Measurements from ENCODE around the gene TMEM267. TPM values are rescaled to one million over a fixed set of nuclear protein-coding genes. Genes with fewer than 3 reads are reported as not detected.
"Not testable (repeated sequence)": the region's sequence is repeated elsewhere in the genome, so short reads cannot be mapped to it uniquely, and the experiment has no call there.

Gene TMEM267
- 16.5 and 19.0 TPM in 2 replicates for total RNA-seq (2014; rRNA removed; shearing (Covaris generic))

GRCh38 chr5:43483298-43484105 lies at the start of gene TMEM267:
Gene TMEM267, minus strand, starts transcription at chr5:43483865. Its CDS starts 29,896 bp downstream, at chr5:43453969.
- Histone ChIP-seq H3K27me3 (replicated peaks) (no peaks in the 10 kb centered on the region), H3K36me3 (peaks cover 7% of the 10 kb centered on the region), H3K4me1 (replicated peaks) (peaks cover 13% of the 10 kb centered on the region), H3K4me3 (peak within 1 kb of the TSS; percentile 77), H3K9me3 (replicated peaks) (no peaks in the 10 kb centered on the region), H3K27ac (peak within 1 kb of the TSS; percentile 87)
- DNase-seq (ENCODE audit: low read depth in 1 of 2, low spot score in 2 of 2): peak; percentile 90 to 92

- Histone ChIP-seq H3K36me3 (peaks cover 84% of the 10 kb centered on the region), H3K27me3 (replicated peaks) (no peaks in the 10 kb centered on the region), H3K4me1 (replicated peaks) (no peaks in the 10 kb centered on the region), H3K27ac (no peak overlapping the region), H3K9me3 (replicated peaks) (no peaks in the 10 kb centered on the region), H3K4me3 (no peak overlapping the region)
- DNase-seq (ENCODE audit: low read depth in 1 of 2, low spot score in 2 of 2): no peak
Measured at GRCh38 chr5:43530648-43531047, 47.0 kb upstream of the TMEM267 start.

- no peaks in the 10 kb centered on the region for H3K27me3 ChIP-seq (replicated peaks)
- H3K4me1 ChIP-seq (replicated peaks): no peaks in the 10 kb centered on the region
- no peak overlapping the region for H3K4me3 ChIP-seq
- peaks cover 25% of the 10 kb centered on the region for H3K36me3 ChIP-seq
- H3K27ac ChIP-seq: no peak overlapping the region
- no peak for DNase-seq (ENCODE audit: low read depth in 1 of 2, low spot score in 2 of 2)
- no peaks in the 10 kb centered on the region for H3K9me3 ChIP-seq (replicated peaks)
Measured at GRCh38 chr5:43523662-43524072, 40.0 kb upstream of the TMEM267 start.

GRCh38 chr5:43520615-43521014 lies 37.0 kb upstream of the TMEM267 start:
- Histone ChIP-seq H3K36me3 (peaks cover 7% of the 10 kb centered on the region), H3K27me3 (replicated peaks) (no peaks in the 10 kb centered on the region), H3K4me1 (replicated peaks) (peaks cover 3% of the 10 kb centered on the region), H3K9me3 (replicated peaks) (no peaks in the 10 kb centered on the region), H3K4me3 (no peak overlapping the region), H3K27ac (no peak overlapping the region)
- DNase-seq (ENCODE audit: low read depth in 1 of 2, low spot score in 2 of 2): no peak

- Histone ChIP-seq H3K9me3 (replicated peaks) (no peaks in the 10 kb centered on the region), H3K36me3 (no peaks in the 10 kb centered on the region), H3K4me1 (replicated peaks) (peaks cover 12% of the 10 kb centered on the region), H3K27ac (peak overlapping the region; percentile 95), H3K4me3 (peak overlapping the region; percentile 52), H3K27me3 (replicated peaks) (no peaks in the 10 kb centered on the region)
- DNase-seq (ENCODE audit: low read depth in 1 of 2, low spot score in 2 of 2): no peak
Measured at GRCh38 chr5:43515678-43516048, 32.0 kb upstream of the TMEM267 start.

- Histone ChIP-seq H3K4me3 (peak within 1 kb of the TSS; percentile 52), H3K9me3 (replicated peaks) (no peaks in the 10 kb centered on the region), H3K27me3 (replicated peaks) (no peaks in the 10 kb centered on the region), H3K36me3 (no peaks in the 10 kb centered on the region), H3K4me1 (replicated peaks) (peaks cover 12% of the 10 kb centered on the region), H3K27ac (peak within 1 kb of the TSS; percentile 95)
- peak; percentile 99 for DNase-seq (ENCODE audit: low read depth in 1 of 2, low spot score in 2 of 2)
Measured at GRCh38 chr5:43514816-43515677, 31.4 kb upstream of the TMEM267 start, which contains the start of gene C5orf34. Gene C5orf34, minus strand, starts transcription at chr5:43515148. Its CDS starts 5,809 bp downstream, at chr5:43509339.

- DNase-seq (ENCODE audit: low read depth in 1 of 2, low spot score in 2 of 2): peak in 1 of 2 experiments; percentile 61
- H3K27me3 ChIP-seq (replicated peaks): no peaks in the 10 kb centered on the region
- H3K4me3 ChIP-seq: peak overlapping the region; percentile 52
- no peaks in the 10 kb centered on the region for H3K9me3 ChIP-seq (replicated peaks)
- peaks cover 12% of the 10 kb centered on the region for H3K4me1 ChIP-seq (replicated peaks)
- peak overlapping the region; percentile 95 for H3K27ac ChIP-seq
- no peaks in the 10 kb centered on the region for H3K36me3 ChIP-seq
Measured at GRCh38 chr5:43514471-43514815, 30.8 kb upstream of the TMEM267 start.

- no peaks in the 10 kb centered on the region for H3K9me3 ChIP-seq (replicated peaks)
- H3K4me1 ChIP-seq (replicated peaks): peaks cover 12% of the 10 kb centered on the region
- H3K27me3 ChIP-seq (replicated peaks): no peaks in the 10 kb centered on the region
- H3K27ac ChIP-seq: peak overlapping the region; percentile 95
- H3K36me3 ChIP-seq: peaks cover 3% of the 10 kb centered on the region; the same call in 1 of the 2 replicates
- H3K4me3 ChIP-seq: peak overlapping the region; percentile 52
- no peak for DNase-seq (ENCODE audit: low read depth in 1 of 2, low spot score in 2 of 2)
Measured at GRCh38 chr5:43514025-43514424, 30.4 kb upstream of the TMEM267 start.

- not testable (repeated sequence) for H3K27me3 ChIP-seq (replicated peaks); DNase-seq (ENCODE audit: low read depth in 1 of 2, low spot score in 2 of 2); H3K9me3 ChIP-seq (replicated peaks)
Measured at GRCh38 chr5:43511062-43511461, 27.4 kb upstream of the TMEM267 start.

GRCh38 chr5:43498581-43498980 lies 14.9 kb upstream of the TMEM267 start:
- Histone ChIP-seq H3K4me3 (no peak overlapping the region), H3K9me3 (replicated peaks) (no peaks in the 10 kb centered on the region), H3K4me1 (replicated peaks) (no peaks in the 10 kb centered on the region), H3K27ac (no peak overlapping the region), H3K27me3 (replicated peaks) (no peaks in the 10 kb centered on the region), H3K36me3 (peaks cover 34% of the 10 kb centered on the region)
- no peak for DNase-seq (ENCODE audit: low read depth in 1 of 2, low spot score in 2 of 2)

More at GRCh38 chr5:43511062-43511461, 27.4 kb upstream of the TMEM267 start:
- Histone ChIP-seq H3K36me3 (peaks cover 23% of the 10 kb centered on the region), H3K4me1 (replicated peaks) (peaks cover 12% of the 10 kb centered on the region)
- not testable (repeated sequence) for H3K27ac ChIP-seq, H3K4me3 ChIP-seq

GRCh38 chr5:43497311-43498104 lies 13.8 kb upstream of the TMEM267 start:
- no peak for DNase-seq (ENCODE audit: low read depth in 1 of 2, low spot score in 2 of 2)
- Histone ChIP-seq H3K36me3 (peaks cover 23% of the 10 kb centered on the region), H3K4me3 (no peak overlapping the region)

GRCh38 chr5:43491326-43491725 lies 7.7 kb upstream of the TMEM267 start:
- Histone ChIP-seq H3K4me3 (no peak overlapping the region), H3K36me3 (peaks cover 24% of the 10 kb centered on the region), H3K27ac (no peak overlapping the region), H3K27me3 (replicated peaks) (no peaks in the 10 kb centered on the region), H3K4me1 (replicated peaks) (no peaks in the 10 kb centered on the region), H3K9me3 (replicated peaks) (no peaks in the 10 kb centered on the region)
- no peak for DNase-seq (ENCODE audit: low read depth in 1 of 2, low spot score in 2 of 2)

More at GRCh38 chr5:43497311-43498104, 13.8 kb upstream of the TMEM267 start:
- no peaks in the 10 kb centered on the region for H3K27me3 ChIP-seq (replicated peaks)
- H3K4me1 ChIP-seq (replicated peaks): no peaks in the 10 kb centered on the region
- no peak overlapping the region for H3K27ac ChIP-seq
- no peaks in the 10 kb centered on the region for H3K9me3 ChIP-seq (replicated peaks)

GRCh38 chr5:43486353-43486752 lies 2.7 kb upstream of the TMEM267 start:
- Histone ChIP-seq H3K36me3 (peaks cover 21% of the 10 kb centered on the region), H3K4me3 (no peak overlapping the region), H3K27ac (no peak overlapping the region), H3K4me1 (replicated peaks) (peaks cover 13% of the 10 kb centered on the region), H3K9me3 (replicated peaks) (no peaks in the 10 kb centered on the region), H3K27me3 (replicated peaks) (no peaks in the 10 kb centered on the region)
- no peak for DNase-seq (ENCODE audit: low read depth in 1 of 2, low spot score in 2 of 2)
